Fibroblast of lung (primary cell): ENCODE results near the gene GHR. TPM values are rescaled to one million over a fixed set of nuclear protein-coding genes. Genes with fewer than 3 reads are reported as not detected.

ENCODE experiments used
- DNase-seq, 2 donors: peaks; one replicate each; pipeline versions ENCODE4 v3.0.0 to v3.0.0-alpha.2; 2010; ENCODE audit warnings: low read depth in 2 of 2
- H2AFZ ChIP-seq: 2 replicates; pipeline ENCODE4 v1.5.1; 2012; ENCODE audit warnings: low read length, control low read depth, inconsistent platforms
- H3K27ac ChIP-seq: 2 replicates; pipeline ENCODE4 v1.5.1; 2011; ENCODE audit warnings: low read length, control low read depth; ENCODE audit not compliant: insufficient read depth
- H3K27me3 ChIP-seq: 2 replicates; pipeline ENCODE4 v1.5.1; 2011; ENCODE audit warnings: mild to moderate bottlenecking, low read length; ENCODE audit not compliant: control insufficient read depth, insufficient read depth
- H3K36me3 ChIP-seq: 2 replicates; pipeline ENCODE4 v1.5.1; 2011; ENCODE audit warnings: low read length; ENCODE audit not compliant: control insufficient read depth, insufficient read depth
- H3K4me1 ChIP-seq: 2 replicates; pipeline ENCODE4 v1.5.1; 2011; ENCODE audit warnings: low read length; ENCODE audit not compliant: control insufficient read depth, insufficient read depth; ENCODE audit errors: extremely low read depth
- H3K4me2 ChIP-seq: 2 replicates; pipeline ENCODE4 v1.5.1; 2011; ENCODE audit warnings: low read length, control low read depth; ENCODE audit not compliant: insufficient read depth; ENCODE audit errors: extremely low read depth
- H3K4me3 ChIP-seq, 4 experiments: fragments of 200-600 bp in 1 of 4; sonication (generic) in 1 of 4; replicated peaks in 1 of 4; 2 replicates each; pipeline ENCODE4 v1.5.1; 2011 to 2016; ENCODE audit warnings: low read length in 4 of 4, low read depth in 3 of 4, mild to moderate bottlenecking in 3 of 4, control low read depth in 2 of 4, inconsistent platforms in 1 of 4, mixed read lengths in 1 of 4; ENCODE audit not compliant: insufficient read depth in 1 of 4; ENCODE audit errors: control extremely low read depth in 1 of 4
- H3K79me2 ChIP-seq: 2 replicates; pipeline ENCODE4 v1.5.1; 2012; ENCODE audit warnings: mild to moderate bottlenecking, low read length, inconsistent platforms; ENCODE audit not compliant: control insufficient read depth, insufficient read depth
- H3K9ac ChIP-seq: 2 replicates; pipeline ENCODE4 v1.5.1; 2011; ENCODE audit warnings: mild to moderate bottlenecking, low read length, control low read depth; ENCODE audit not compliant: insufficient read depth
- H3K9me3 ChIP-seq: 2 replicates; pipeline ENCODE4 v1.5.1; 2012; ENCODE audit warnings: low read depth, low read length; ENCODE audit not compliant: control insufficient read depth, insufficient read depth
- H4K20me1 ChIP-seq: 2 replicates; pipeline ENCODE4 v1.5.1; 2011; ENCODE audit warnings: low read length; ENCODE audit not compliant: control insufficient read depth, insufficient read depth; ENCODE audit errors: extremely low read depth
- CTCF ChIP-seq, 2 donors: IDR thresholded peaks in 1 of 2; conservative IDR thresholded peaks in 1 of 2; 1 replicate in 1 of 2; 2 replicates in 1 of 2; pipeline ENCODE4 v1.5.1; 2011 to 2012; ENCODE audit warnings: low read length in 2 of 2, control low read depth in 1 of 2, inconsistent platforms in 1 of 2, low read depth in 1 of 2, mild to moderate bottlenecking in 1 of 2
- EZH2 ChIP-seq: IDR thresholded peaks from 2 replicates; pipeline ENCODE4 v1.5.1; 2012; ENCODE audit warnings: low read length, control low read depth, mild to moderate bottlenecking; ENCODE audit errors: missing control alignments
- polyA plus RNA-seq, 2 donors: library from polyadenylated mRNA; depleted of rRNA in 1 of 2; stranded (reverse) in 1 of 2; unstranded in 1 of 2; fragments of >200 nt; gene quantifications; 2 replicates each; pipeline ENCODE4 v1.2.1, GENCODE V29; 2011 to 2012; ENCODE audit warnings: missing spikeins in 1 of 2
- total RNA-seq: library from RNA; depleted of rRNA; stranded (reverse); fragments of >200 nt; gene quantifications from 2 replicates; pipeline ENCODE4 v1.2.1, GENCODE V29; 2014

GHR gene
- total and polyA plus RNA-seq, 2 donors (not counting 1 experiment from before 2014, with no cell fraction given) = 2.3 to 2.4 TPM

- peak overlapping the region; percentile 9 for H3K4me2 ChIP-seq
- H4K20me1 ChIP-seq = no peaks in the 10 kb centered on the region
- H3K27me3 ChIP-seq = no peaks in the 10 kb centered on the region
- no peak overlapping the region for H3K9ac ChIP-seq
- H3K4me1 ChIP-seq = no peaks in the 10 kb centered on the region
- no peaks in the 10 kb centered on the region for H3K36me3 ChIP-seq
- TF ChIP-seq EZH2 (no peak), CTCF (conservative IDR thresholded peaks at IDR 0.05 in 1 of 2, IDR thresholded peaks at IDR 0.05 in 1 of 2; ENCODE audit: low read depth in 1 of 2, low read length in 2 of 2) (no peak)
- no peaks in the 10 kb centered on the region for H3K9me3 ChIP-seq
- H3K79me2 ChIP-seq = no peaks in the 10 kb centered on the region
- DNase-seq = peak in 1 of 2 donors; percentile 4
- H3K27ac ChIP-seq = no peak overlapping the region
- no peak overlapping the region for H3K4me3 ChIP-seq
- H2AFZ ChIP-seq = no peak overlapping the region
Observed at GRCh38 chr5:42749020-42749419, 325.8 kb downstream of the GHR start.

GRCh38 chr5:42750507-42750906 lies 327.3 kb downstream of the GHR start:
- no peak overlapping the region for H3K4me2 ChIP-seq
- H4K20me1 ChIP-seq = no peaks in the 10 kb centered on the region
- TF ChIP-seq EZH2 = no peak
- TF ChIP-seq CTCF (conservative IDR thresholded peaks at IDR 0.05 in 1 of 2, IDR thresholded peaks at IDR 0.05 in 1 of 2; ENCODE audit: low read depth in 1 of 2, low read length in 2 of 2) = no peak
- H3K27me3 ChIP-seq = no peaks in the 10 kb centered on the region
- H3K9me3 ChIP-seq = no peaks in the 10 kb centered on the region
- H3K79me2 ChIP-seq = no peaks in the 10 kb centered on the region
- no peak overlapping the region for H3K4me3 ChIP-seq
- H3K36me3 ChIP-seq = no peaks in the 10 kb centered on the region
- H3K27ac ChIP-seq = no peak overlapping the region
- no peak for DNase-seq
- H3K9ac ChIP-seq = no peak overlapping the region
- H2AFZ ChIP-seq = no peak overlapping the region
- no peaks in the 10 kb centered on the region for H3K4me1 ChIP-seq

DNA sequence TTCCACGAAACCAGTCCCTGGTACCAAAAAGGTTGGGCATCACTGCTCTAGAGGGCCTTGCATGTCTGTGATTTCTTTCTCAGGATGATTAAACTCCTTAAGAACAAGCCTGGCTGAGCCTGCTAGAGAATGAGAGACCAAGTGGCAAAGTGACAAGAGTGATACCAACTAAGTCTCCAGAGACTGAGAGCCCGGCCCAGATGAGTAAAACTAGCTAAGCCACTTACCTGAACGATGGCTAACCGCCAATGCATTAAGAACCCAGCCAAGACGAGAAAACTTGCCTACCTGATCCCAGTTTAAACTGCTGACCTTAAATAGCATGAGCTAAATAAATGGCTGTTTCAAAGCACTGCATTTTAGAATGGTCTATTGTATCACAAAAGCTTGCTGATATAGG lies 327.8 kb downstream of the GHR start:
- Histone ChIP-seq H2AFZ (no peak overlapping the region), H3K4me2 (no peak overlapping the region), H4K20me1 (no peaks in the 10 kb centered on the region), H3K9ac (no peak overlapping the region), H3K36me3 (no peaks in the 10 kb centered on the region), H3K9me3 (no peaks in the 10 kb centered on the region), H3K27ac (no peak overlapping the region), H3K79me2 (no peaks in the 10 kb centered on the region), H3K4me1 (no peaks in the 10 kb centered on the region), H3K27me3 (no peaks in the 10 kb centered on the region), H3K4me3 (no peak overlapping the region)
- no peak for DNase-seq
- TF ChIP-seq CTCF (conservative IDR thresholded peaks at IDR 0.05 in 1 of 2, IDR thresholded peaks at IDR 0.05 in 1 of 2; ENCODE audit: low read depth in 1 of 2, low read length in 2 of 2) (no peak), EZH2 (no peak)
